GM23248 (cell line): ENCODE results near the gene SLC39A2. TPM values are rescaled to one million over a fixed set of nuclear protein-coding genes. Genes with fewer than 3 reads are reported as not detected.

Experiments
- DNase-seq: peaks from one replicate; pipeline ENCODE4 v3.0.0-alpha.2; 2015
- H2AFZ ChIP-seq: fragments of 200-600 bp; sonication (generic); 2 replicates; pipeline ENCODE4 v1.6.1; 2016; ENCODE audit warnings: antibody characterized with exemption
- H3F3A ChIP-seq: fragments of 200-600 bp; sonication (generic); 2 replicates; pipeline ENCODE4 v1.6.1; 2016; ENCODE audit warnings: mild to moderate bottlenecking, antibody characterized with exemption, mixed run types; ENCODE audit not compliant: insufficient read depth
- H3K27ac ChIP-seq: fragments of 200-600 bp; sonication (generic); 2 replicates; pipeline ENCODE4 v1.5.1; 2016; ENCODE audit warnings: mild to moderate bottlenecking
- H3K27me3 ChIP-seq: fragments of 200-600 bp; sonication (generic); replicated peaks from 2 replicates; pipeline ENCODE4 v1.6.1; 2016; ENCODE audit warnings: mild to moderate bottlenecking; ENCODE audit not compliant: insufficient read depth
- H3K36me3 ChIP-seq: fragments of 200-600 bp; sonication (generic); 2 replicates; pipeline ENCODE4 v1.6.1; 2016; ENCODE audit warnings: low read depth, mild to moderate bottlenecking
- H3K4me1 ChIP-seq: fragments of 200-600 bp; sonication (generic); 2 replicates; pipeline ENCODE4 v1.6.1; 2016; ENCODE audit warnings: mild to moderate bottlenecking; ENCODE audit not compliant: insufficient read depth
- H3K4me2 ChIP-seq: fragments of 200-600 bp; sonication (generic); one replicate; pipeline ENCODE4 v1.6.1; 2016; ENCODE audit warnings: mild to moderate bottlenecking; ENCODE audit not compliant: unreplicated experiment
- H3K4me3 ChIP-seq: fragments of 200-600 bp; sonication (generic); 2 replicates; pipeline ENCODE4 v1.5.1; 2016; ENCODE audit warnings: mild to moderate bottlenecking
- H3K79me2 ChIP-seq: fragments of 200-600 bp; sonication (generic); 2 replicates; pipeline ENCODE4 v1.6.1; 2016; ENCODE audit warnings: mild to moderate bottlenecking; ENCODE audit not compliant: insufficient read depth
- H3K9ac ChIP-seq: fragments of 200-600 bp; sonication (generic); 2 replicates; pipeline ENCODE4 v1.6.1; 2016; ENCODE audit warnings: mild to moderate bottlenecking
- H3K9me2 ChIP-seq: fragments of 200-600 bp; sonication (generic); 2 replicates; pipeline ENCODE4 v1.6.1; 2016; ENCODE audit warnings: mixed run types, mild to moderate bottlenecking, moderate library complexity; ENCODE audit not compliant: insufficient read depth
- H3K9me3 ChIP-seq: fragments of 200-600 bp; sonication (generic); one replicate; pipeline ENCODE4 v1.6.1; 2017; ENCODE audit warnings: low read depth
- H4K20me1 ChIP-seq: fragments of 200-600 bp; sonication (generic); 2 replicates; pipeline ENCODE4 v1.6.0; 2016; ENCODE audit not compliant: insufficient read depth
- EZH2 ChIP-seq: fragments of 200-600 bp; sonication (generic); IDR thresholded peaks from 2 replicates; pipeline ENCODE4 v1.6.1; 2018; ENCODE audit warnings: antibody characterized with exemption, mild to moderate bottlenecking; ENCODE audit not compliant: insufficient read depth, poor library complexity, severe bottlenecking
- EZH2phosphoT487 ChIP-seq: fragments of 200-600 bp; sonication (generic); IDR thresholded peaks from 2 replicates; pipeline ENCODE4 v1.6.1; 2018; ENCODE audit warnings: antibody characterized with exemption, moderate library complexity, mild to moderate bottlenecking, low read depth; ENCODE audit not compliant: insufficient read depth
- WGBS, 2 experiments: methylation state at CpG; one replicate each; pipeline ENCODE4 v1.1.6; 2015 to 2017; ENCODE audit warnings: low lambda C conversion rate in 2 of 2, low coverage in 1 of 2; ENCODE audit errors: missing lambda C conversion rate in 2 of 2; 5-methylcytosine and 5-hydroxymethylcytosine counted together
- in situ Hi-C: fragments of 300-500 bp; cut with MboI; formaldehyde crosslinking; loops from 2 replicates; pipeline ENCODE4 v1.15.0; 2020
- polyA plus RNA-seq: library from polyadenylated mRNA; unstranded; fragments of >200 nt; fragmentation: Nextera tagmentation; extraction: Ambion mirVana; gene quantifications from 2 replicates; pipeline ENCODE4 v1.2.1, GENCODE V29; 2016
- total RNA-seq: library from RNA; depleted of rRNA; stranded (reverse); fragments of >200 nt; shearing (Covaris generic); gene quantifications from 2 replicates; pipeline ENCODE4 v1.2.3, GENCODE V29; 2014

The SLC39A2 gene
- total and polyA plus RNA-seq, 2 experiments from 2014 or later: 0.24 TPM; not detected in 1

GRCh38 chr14:20973501-20973900, 25.6 kb upstream of the SLC39A2 start:
- H3K79me2 ChIP-seq: no peaks in the 10 kb centered on the region
- H3K4me2 ChIP-seq: no peak overlapping the region
- no peak for DNase-seq
- no peak overlapping the region for H3K27ac ChIP-seq
- H2AFZ ChIP-seq: no peak overlapping the region
- H3K9me2 ChIP-seq: no peaks in the 10 kb centered on the region
- no peaks in the 10 kb centered on the region for H3K36me3 ChIP-seq
- in situ Hi-C loops: loop anchor here (10.0 kb wide), 1 partner anchor 279 kb away; no protein-coding TSS in a partner anchor
- H4K20me1 ChIP-seq: no peaks in the 10 kb centered on the region
- H3F3A ChIP-seq: no peaks in the 10 kb centered on the region
- no peak overlapping the region for H3K4me3 ChIP-seq
- H3K4me1 ChIP-seq: peaks cover 8% of the 10 kb centered on the region
- no peaks in the 10 kb centered on the region for H3K27me3 ChIP-seq
- no peak overlapping the region for H3K9ac ChIP-seq
- TF ChIP-seq EZH2 (no peak), EZH2phosphoT487 (no peak)
- H3K9me3 ChIP-seq: no peaks in the 10 kb centered on the region
- WGBS, 2 experiments: 90 to 96% methylated on average over 3 of the region's 3 CpGs

GRCh38 chr14:20976291-20976690, 22.8 kb upstream of the SLC39A2 start:
- Histone ChIP-seq H3K36me3 (no peaks in the 10 kb centered on the region), H3K27me3 (no peaks in the 10 kb centered on the region), H4K20me1 (no peaks in the 10 kb centered on the region), H2AFZ (no peak overlapping the region), H3F3A (no peaks in the 10 kb centered on the region), H3K4me2 (no peak overlapping the region), H3K9me2 (no peaks in the 10 kb centered on the region), H3K27ac (no peak overlapping the region), H3K79me2 (no peaks in the 10 kb centered on the region), H3K9me3 (no peaks in the 10 kb centered on the region), H3K4me1 (peaks cover 8% of the 10 kb centered on the region), H3K4me3 (no peak overlapping the region), H3K9ac (no peak overlapping the region)
- 100% methylated on average over 1 of the region's 1 CpG for WGBS, 2 experiments
- TF ChIP-seq EZH2phosphoT487 (no peak), EZH2 (no peak)
- in situ Hi-C loops: loop anchor here (10.0 kb wide), 1 partner anchor 281 kb away; no protein-coding TSS in a partner anchor
- no peak for DNase-seq

GRCh38 chr14:20978687-20979086, 20.4 kb upstream of the SLC39A2 start:
- Histone ChIP-seq H3K27me3 (no peaks in the 10 kb centered on the region), H3K4me2 (no peak overlapping the region), H3K9ac (no peak overlapping the region), H3K4me1 (peaks cover 5% of the 10 kb centered on the region), H3F3A (no peaks in the 10 kb centered on the region), H3K36me3 (no peaks in the 10 kb centered on the region), H3K4me3 (no peak overlapping the region), H4K20me1 (no peaks in the 10 kb centered on the region), H3K9me2 (no peaks in the 10 kb centered on the region), H2AFZ (no peak overlapping the region), H3K27ac (no peak overlapping the region), H3K9me3 (no peaks in the 10 kb centered on the region), H3K79me2 (no peaks in the 10 kb centered on the region)
- in situ Hi-C loops: loop anchor here (10.0 kb wide), 1 partner anchor 284 kb away; no protein-coding TSS in a partner anchor
- DNase-seq: no peak
- WGBS, 2 experiments: 75 to 77% methylated on average over 1 of the region's 1 CpG
- TF ChIP-seq EZH2 (no peak), EZH2phosphoT487 (no peak)

DNA sequence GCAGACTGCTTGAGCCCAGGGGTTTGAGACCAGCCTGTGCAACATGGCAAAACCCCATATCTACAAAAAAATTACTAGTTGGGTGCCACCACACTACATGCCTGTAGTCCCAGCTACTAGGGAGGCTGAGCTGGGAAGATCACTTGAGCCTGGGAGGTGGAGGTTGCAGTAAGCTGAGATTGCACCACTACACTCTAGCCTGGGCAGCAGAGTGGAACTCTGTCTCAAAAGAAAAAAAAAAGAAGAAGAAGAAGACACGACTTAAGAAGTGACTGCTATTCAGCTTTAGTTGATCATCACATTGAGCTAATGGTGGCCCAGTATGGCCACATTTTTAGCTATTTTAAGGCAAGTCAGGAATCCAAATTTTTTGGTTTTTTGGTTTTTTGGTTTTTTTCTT, 18.2 kb upstream of the SLC39A2 start:
- Histone ChIP-seq H3K27ac (no peak overlapping the region), H3F3A (peaks cover 1% of the 10 kb centered on the region), H4K20me1 (no peaks in the 10 kb centered on the region), H3K9me2 (no peaks in the 10 kb centered on the region), H3K9ac (no peak overlapping the region), H3K4me2 (no peak overlapping the region), H2AFZ (no peak overlapping the region), H3K79me2 (no peaks in the 10 kb centered on the region), H3K9me3 (no peaks in the 10 kb centered on the region), H3K27me3 (no peaks in the 10 kb centered on the region), H3K4me3 (no peak overlapping the region), H3K4me1 (no peaks in the 10 kb centered on the region), H3K36me3 (no peaks in the 10 kb centered on the region)
- TF ChIP-seq EZH2phosphoT487: no peak
- TF ChIP-seq EZH2: no peak
- WGBS, 2 experiments: 65 to 80% methylated on average over 1 of the region's 1 CpG
- in situ Hi-C loops: no loop called here
- DNase-seq: no peak
